Right atrium auricular region (tissue), 2 donors: Measurements from ENCODE around the gene CEP164. TPM values are rescaled to one million over a fixed set of nuclear protein-coding genes. Genes with fewer than 3 reads are reported as not detected.

Experiments
- DNase-seq: peaks from one replicate; pipeline ENCODE4 v3.0.0-alpha.2; 2019; ENCODE audit warnings: low spot score
- H3K27ac ChIP-seq, 2 donors: fragments of 200-600 bp; sonication (generic); 1 replicate in 1 of 2; 2 replicates in 1 of 2; pipeline ENCODE4 v1.5.1; 2016 to 2019
- H3K27me3 ChIP-seq, 2 donors: fragments of 200-600 bp; sonication (generic); one replicate each; pipeline versions ENCODE4 v1.5.1 to v1.6.0; 2017 to 2019
- H3K36me3 ChIP-seq: fragments of 200-600 bp; sonication (generic); one replicate; pipeline ENCODE4 v1.5.1; 2016
- H3K4me1 ChIP-seq, 2 donors: fragments of 200-600 bp; sonication (generic); one replicate each; pipeline versions ENCODE4 v1.5.1 to v1.6.0; 2017 to 2019
- H3K4me3 ChIP-seq, 2 donors: fragments of 200-600 bp; sonication (generic); 1 replicate in 1 of 2; 2 replicates in 1 of 2; pipeline ENCODE4 v1.5.1; 2017 to 2019; ENCODE audit warnings: mild to moderate bottlenecking in 1 of 2, moderate library complexity in 1 of 2
- H3K9me3 ChIP-seq, 2 donors: fragments of 200-600 bp; sonication (generic); one replicate each; pipeline ENCODE4 v1.5.1; 2019
- CTCF ChIP-seq, 2 donors: fragments of 200-600 bp; sonication (generic); IDR thresholded peaks; one replicate each; pipeline ENCODE4 v1.5.1; 2019; ENCODE audit warnings: antibody characterized with exemption in 2 of 2
- total RNA-seq, 2 donors: library from RNA; depleted of rRNA; stranded (reverse); fragments of >200 nt; gene quantifications; one replicate each; pipeline ENCODE4 v1.1.0, GENCODE V29; 2016

CEP164 gene
- total RNA-seq, 2 donors from 2014 or later = 3.3 to 7.6 TPM

GRCh38 chr11:117300283-117300663 lies 27.4 kb upstream of the CEP164 start:
- no peak for TF ChIP-seq CTCF (IDR thresholded peaks at IDR 0.05)
- Histone ChIP-seq H3K4me1 (peaks cover 0 to 19% of the 10 kb centered on the region in 2 donors), H3K36me3 (no peaks in the 10 kb centered on the region), H3K9me3 (no peaks in the 10 kb centered on the region), H3K27me3 (no peaks in the 10 kb centered on the region), H3K4me3 (peak overlapping the region in 1 of 2 donors; percentile 24), H3K27ac (no peak overlapping the region)
- peak; percentile 65 for DNase-seq

GRCh38 chr11:117300773-117301172 lies 26.9 kb upstream of the CEP164 start:
- no peak for DNase-seq
- Histone ChIP-seq H3K9me3 (no peaks in the 10 kb centered on the region), H3K36me3 (no peaks in the 10 kb centered on the region), H3K4me1 (peaks cover 0 to 19% of the 10 kb centered on the region in 2 donors), H3K4me3 (peak overlapping the region in 1 of 2 donors; percentile 24), H3K27me3 (no peaks in the 10 kb centered on the region), H3K27ac (no peak overlapping the region)
- no peak for TF ChIP-seq CTCF (IDR thresholded peaks at IDR 0.05)

- Histone ChIP-seq H3K27me3 (no peaks in the 10 kb centered on the region), H3K27ac (no peak overlapping the region), H3K9me3 (no peaks in the 10 kb centered on the region), H3K36me3 (no peaks in the 10 kb centered on the region), H3K4me3 (no peak overlapping the region), H3K4me1 (peaks cover 0 to 19% of the 10 kb centered on the region in 2 donors)
- no peak for TF ChIP-seq CTCF (IDR thresholded peaks at IDR 0.05)
- no peak for DNase-seq
Measured at GRCh38 chr11:117302228-117302627, 25.4 kb upstream of the CEP164 start.

GRCh38 chr11:117303101-117303500 lies 24.6 kb upstream of the CEP164 start:
- no peak overlapping the region for H3K4me3 ChIP-seq
- no peaks in the 10 kb centered on the region for H3K27me3 ChIP-seq
- no peak overlapping the region for H3K27ac ChIP-seq
- H3K9me3 ChIP-seq = no peaks in the 10 kb centered on the region
- no peak for DNase-seq
- H3K4me1 ChIP-seq = peaks cover 0 to 19% of the 10 kb centered on the region in 2 donors
- no peaks in the 10 kb centered on the region for H3K36me3 ChIP-seq
- TF ChIP-seq CTCF (IDR thresholded peaks at IDR 0.05) = no peak

GRCh38 chr11:117303646-117304315 lies 23.9 kb upstream of the CEP164 start:
- Histone ChIP-seq H3K27ac (no peak overlapping the region), H3K4me3 (no peak overlapping the region), H3K27me3 (no peaks in the 10 kb centered on the region), H3K4me1 (peaks cover 0 to 19% of the 10 kb centered on the region in 2 donors), H3K36me3 (no peaks in the 10 kb centered on the region), H3K9me3 (no peaks in the 10 kb centered on the region)
- TF ChIP-seq CTCF (IDR thresholded peaks at IDR 0.05) = no peak
- DNase-seq = no peak

GRCh38 chr11:117305145-117305544 lies 22.5 kb upstream of the CEP164 start:
- Histone ChIP-seq H3K36me3 (no peaks in the 10 kb centered on the region), H3K9me3 (no peaks in the 10 kb centered on the region), H3K27ac (no peak overlapping the region), H3K4me1 (peaks cover 0 to 9% of the 10 kb centered on the region in 2 donors), H3K27me3 (no peaks in the 10 kb centered on the region), H3K4me3 (no peak overlapping the region)
- TF ChIP-seq CTCF (IDR thresholded peaks at IDR 0.05) = no peak
- no peak for DNase-seq
